Measurements from ENCODE around the gene INVS. TPM values are rescaled to one million over a fixed set of nuclear protein-coding genes. Genes with fewer than 3 reads are reported as not detected.

The INVS gene
- total and polyA plus RNA-seq, 2 of the 13 experiments (the other 11 are each of a cell fraction or from before 2014, with no cell fraction given): 11.3 to 16.3 TPM

- H3K9me3 ChIP-seq (ENCODE audit: low read length): no peaks in the 10 kb centered on the region
- no peaks in the 10 kb centered on the region for H3K79me2 ChIP-seq (ENCODE audit: insufficient read depth, low read length)
- H3K4me3 ChIP-seq (replicated peaks in 1 of 3; ENCODE audit: insufficient read depth in 1 of 3, low read depth in 2 of 3, low read length in 3 of 3): no peak overlapping the region
- H4K20me1 ChIP-seq (ENCODE audit: insufficient read depth, low read length): no peaks in the 10 kb centered on the region
- H3K9ac ChIP-seq (ENCODE audit: insufficient read depth, low read depth, low read length): no peak overlapping the region
- no peak overlapping the region for H2AFZ ChIP-seq (ENCODE audit: low read length)
- TF ChIP-seq HNF1A (IDR thresholded peaks at IDR 0.05; ENCODE audit: low read depth): no peak
- TF ChIP-seq HNF1A (CRISPR knock-in tag; IDR thresholded peaks at IDR 0.05; ENCODE audit: borderline replicate concordance): no peak
- TF ChIP-seq ZSCAN20 (CRISPR knock-in tag; IDR thresholded peaks at IDR 0.05; ENCODE audit: borderline replicate concordance): no peak
- TF ChIP-seq ATRX (CRISPR knock-in tag; IDR thresholded peaks at IDR 0.05; ENCODE audit: borderline replicate concordance): no peak
- 94% methylated on average over 2 of the region's 2 CpGs for WGBS (ENCODE audit: low lambda C conversion rate)
- no TSS peak for BruUV-seq (replicated peaks)
- no peaks in the 10 kb centered on the region for H3K27me3 ChIP-seq (ENCODE audit: control insufficient read depth in 1 of 2, insufficient read depth in 2 of 2, low read length in 2 of 2)
- DNase-seq (ENCODE audit: low spot score) (no peak), FAIRE-seq (no peak), ATAC-seq (no peak)
- intact Hi-C loops (cut with micrococcal nuclease; ENCODE audit: unreplicated experiment) (no loop called here), in situ Hi-C loops (cut with HindIII; ENCODE audit: extremely low pct_ligation_motif_present, low pct_unique_long_range_greater_than_20kb) (no loop called here)
- POLR2A ChIA-PET: no interaction called here
- H3K36me3 ChIP-seq (replicated peaks in 1 of 2; ENCODE audit: control insufficient read depth in 1 of 2, insufficient read depth in 2 of 2, low read length in 2 of 2): peaks cover 6 to 34% of the 10 kb centered on the region in 2 experiments
- no peaks in the 10 kb centered on the region for H3K4me1 ChIP-seq (ENCODE audit: insufficient read depth, low read length)
- H3K27ac ChIP-seq (ENCODE audit: extremely low read length, insufficient read depth, low read length): no peak overlapping the region
- CTCF ChIA-PET (ENCODE audit: low intra/inter-chr PET ratio, low total read pairs): no interaction called here
- H3K4me2 ChIP-seq (ENCODE audit: low read depth, low read length): no peak overlapping the region
Observed at GRCh38 chr9:100108559-100108958, 9.5 kb downstream of the INVS start.

GRCh38 chr9:100111235-100111634, 12.2 kb downstream of the INVS start:
- Histone ChIP-seq H3K9me3 (ENCODE audit: low read length) (no peaks in the 10 kb centered on the region), H3K4me2 (ENCODE audit: low read depth, low read length) (no peak overlapping the region), H3K4me3 (replicated peaks in 1 of 3; ENCODE audit: insufficient read depth in 1 of 3, low read depth in 2 of 3, low read length in 3 of 3) (no peak overlapping the region), H3K36me3 (replicated peaks in 1 of 2; ENCODE audit: control insufficient read depth in 1 of 2, insufficient read depth in 2 of 2, low read length in 2 of 2) (peaks cover 5 to 16% of the 10 kb centered on the region in 2 experiments), H3K27me3 (ENCODE audit: control insufficient read depth in 1 of 2, insufficient read depth in 2 of 2, low read length in 2 of 2) (no peaks in the 10 kb centered on the region), H4K20me1 (ENCODE audit: insufficient read depth, low read length) (no peaks in the 10 kb centered on the region), H3K9ac (ENCODE audit: insufficient read depth, low read depth, low read length) (no peak overlapping the region), H2AFZ (ENCODE audit: low read length) (no peak overlapping the region), H3K4me1 (ENCODE audit: insufficient read depth, low read length) (no peaks in the 10 kb centered on the region), H3K79me2 (ENCODE audit: insufficient read depth, low read length) (peaks cover 2% of the 10 kb centered on the region), H3K27ac (ENCODE audit: extremely low read length, insufficient read depth, low read length) (no peak overlapping the region)
- no TSS peak for BruUV-seq (replicated peaks)
- ATAC-seq (no peak), FAIRE-seq (no peak), DNase-seq (ENCODE audit: low spot score) (no peak)
- 80% methylated on average over 4 of the region's 4 CpGs for WGBS (ENCODE audit: low lambda C conversion rate)
- CTCF ChIA-PET (ENCODE audit: low intra/inter-chr PET ratio, low total read pairs): no interaction called here
- no peak for TF ChIP-seq NFE2L1 (CRISPR knock-in tag; IDR thresholded peaks at IDR 0.05; ENCODE audit: borderline replicate concordance)
- in situ Hi-C loops (cut with HindIII; ENCODE audit: extremely low pct_ligation_motif_present, low pct_unique_long_range_greater_than_20kb) (no loop called here), intact Hi-C loops (cut with micrococcal nuclease; ENCODE audit: unreplicated experiment) (no loop called here)
- POLR2A ChIA-PET: no interaction called here

All from HepG2 (cell line).